ENCODE data around the gene LRFN4.

DNA sequence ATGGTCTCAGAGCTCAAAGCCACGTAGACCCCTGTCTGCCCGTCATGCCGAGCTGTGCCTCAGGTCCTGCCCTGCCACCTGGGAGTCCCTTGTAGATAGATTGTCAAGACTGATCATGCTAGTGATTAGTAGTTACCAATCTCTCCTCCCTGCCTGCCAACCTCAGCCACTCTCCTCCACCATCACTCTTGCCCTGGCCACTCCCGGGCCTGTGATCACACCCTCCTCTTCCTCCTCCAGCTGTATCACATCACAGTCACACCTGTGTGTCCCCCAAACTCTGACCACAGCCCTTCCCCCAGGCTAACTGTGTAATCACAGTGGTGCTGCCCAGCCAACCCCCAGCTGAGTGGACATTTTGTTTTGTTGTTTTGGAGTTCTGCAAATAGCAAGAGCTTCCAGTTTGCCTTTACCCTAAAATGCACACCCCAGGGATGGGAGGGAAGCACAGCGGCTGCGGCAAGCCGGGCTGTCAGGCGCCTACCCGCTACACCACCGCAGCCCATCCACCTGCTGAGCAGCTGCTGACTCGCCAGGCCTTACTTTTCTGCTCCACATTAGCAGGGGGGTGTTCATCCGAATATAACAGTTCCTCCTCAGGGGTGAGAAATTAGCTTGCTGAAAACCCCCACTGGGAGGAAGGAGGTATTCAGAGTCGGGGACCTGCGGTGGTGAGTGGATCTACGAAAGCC, 45.8 kb downstream of the LRFN4 start:
- TF ChIP-seq CTCF (IDR thresholded peaks at IDR 0.05) (no peak), POLR2AphosphoS5 (IDR thresholded peaks at IDR 0.05; ENCODE audit: low read depth, low read length) (no peak)
- TF ChIP-seq, protein P1, sequence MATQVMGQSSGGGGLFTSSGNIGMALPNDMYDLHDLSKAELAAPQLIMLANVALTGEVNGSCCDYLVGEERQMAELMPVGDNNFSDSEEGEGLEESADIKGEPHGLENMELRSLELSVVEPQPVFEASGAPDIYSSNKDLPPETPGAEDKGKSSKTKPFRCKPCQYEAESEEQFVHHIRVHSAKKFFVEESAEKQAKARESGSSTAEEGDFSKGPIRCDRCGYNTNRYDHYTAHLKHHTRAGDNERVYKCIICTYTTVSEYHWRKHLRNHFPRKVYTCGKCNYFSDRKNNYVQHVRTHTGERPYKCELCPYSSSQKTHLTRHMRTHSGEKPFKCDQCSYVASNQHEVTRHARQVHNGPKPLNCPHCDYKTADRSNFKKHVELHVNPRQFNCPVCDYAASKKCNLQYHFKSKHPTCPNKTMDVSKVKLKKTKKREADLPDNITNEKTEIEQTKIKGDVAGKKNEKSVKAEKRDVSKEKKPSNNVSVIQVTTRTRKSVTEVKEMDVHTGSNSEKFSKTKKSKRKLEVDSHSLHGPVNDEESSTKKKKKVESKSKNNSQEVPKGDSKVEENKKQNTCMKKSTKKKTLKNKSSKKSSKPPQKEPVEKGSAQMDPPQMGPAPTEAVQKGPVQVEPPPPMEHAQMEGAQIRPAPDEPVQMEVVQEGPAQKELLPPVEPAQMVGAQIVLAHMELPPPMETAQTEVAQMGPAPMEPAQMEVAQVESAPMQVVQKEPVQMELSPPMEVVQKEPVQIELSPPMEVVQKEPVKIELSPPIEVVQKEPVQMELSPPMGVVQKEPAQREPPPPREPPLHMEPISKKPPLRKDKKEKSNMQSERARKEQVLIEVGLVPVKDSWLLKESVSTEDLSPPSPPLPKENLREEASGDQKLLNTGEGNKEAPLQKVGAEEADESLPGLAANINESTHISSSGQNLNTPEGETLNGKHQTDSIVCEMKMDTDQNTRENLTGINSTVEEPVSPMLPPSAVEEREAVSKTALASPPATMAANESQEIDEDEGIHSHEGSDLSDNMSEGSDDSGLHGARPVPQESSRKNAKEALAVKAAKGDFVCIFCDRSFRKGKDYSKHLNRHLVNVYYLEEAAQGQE (IDR thresholded peaks at IDR 0.05; ENCODE audit: insufficient read depth in 1 of 2, low read depth in 2 of 2, low read length in 1 of 2) = no peak
